Esophagus muscularis mucosa (tissue), 4 donors: ENCODE results near the gene TNFRSF1B.

ENCODE experiments used
- EP300 ChIP-seq: sonication (generic); formaldehyde crosslinking; IDR thresholded peaks from one replicate; pipeline ENCODE4 v1.6.1; 2017; ENCODE audit warnings: antibody characterized with exemption
- POLR2A ChIP-seq: fragments of 450-650 bp; IDR thresholded peaks from one replicate; pipeline ENCODE4 v1.6.1; 2017; ENCODE audit warnings: antibody characterized with exemption, moderate library complexity, mild to moderate bottlenecking, low read depth
- POLR2AphosphoS5 ChIP-seq, 2 donors: sonication (generic); formaldehyde crosslinking; IDR thresholded peaks; one replicate each; pipeline ENCODE4 v1.6.1; 2017; ENCODE audit warnings: antibody characterized with exemption in 2 of 2
- TF ChIP-seq, protein P1 (sequence below), 3 experiments: fragments of 200-600 bp in 2 of 3; fragments of 450-650 bp in 1 of 3; sonication (generic) in 2 of 3; IDR thresholded peaks; one replicate each; pipeline ENCODE4 v1.5.1; 2017 to 2019; ENCODE audit warnings: antibody characterized with exemption in 3 of 3, mild to moderate bottlenecking in 2 of 3, moderate library complexity in 1 of 3

DNA sequence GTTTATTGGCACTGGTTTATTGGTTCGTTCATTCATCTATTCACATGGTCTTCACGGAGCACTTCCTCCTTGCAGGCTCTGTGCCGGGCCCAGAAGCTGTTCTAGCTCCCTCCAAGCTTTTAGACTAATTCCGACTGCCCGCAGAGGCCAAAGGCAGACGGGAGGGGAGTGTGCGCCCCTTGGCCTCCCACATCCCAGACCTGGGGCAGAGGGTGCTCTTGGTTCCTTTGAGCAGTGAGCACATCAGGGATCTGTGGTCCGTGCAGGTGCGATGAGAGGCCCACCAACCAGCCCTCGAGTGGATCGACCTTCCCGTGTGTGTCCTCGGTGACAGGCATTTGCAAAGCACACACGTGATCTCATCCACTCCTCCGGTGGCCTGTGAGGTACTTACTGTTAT lies 38.7 kb upstream of the TNFRSF1B start:
- TF ChIP-seq POLR2A (no peak), POLR2AphosphoS5 (IDR thresholded peaks at IDR 0.05) (no peak), EP300 (no peak)
- TF ChIP-seq, protein P1, sequence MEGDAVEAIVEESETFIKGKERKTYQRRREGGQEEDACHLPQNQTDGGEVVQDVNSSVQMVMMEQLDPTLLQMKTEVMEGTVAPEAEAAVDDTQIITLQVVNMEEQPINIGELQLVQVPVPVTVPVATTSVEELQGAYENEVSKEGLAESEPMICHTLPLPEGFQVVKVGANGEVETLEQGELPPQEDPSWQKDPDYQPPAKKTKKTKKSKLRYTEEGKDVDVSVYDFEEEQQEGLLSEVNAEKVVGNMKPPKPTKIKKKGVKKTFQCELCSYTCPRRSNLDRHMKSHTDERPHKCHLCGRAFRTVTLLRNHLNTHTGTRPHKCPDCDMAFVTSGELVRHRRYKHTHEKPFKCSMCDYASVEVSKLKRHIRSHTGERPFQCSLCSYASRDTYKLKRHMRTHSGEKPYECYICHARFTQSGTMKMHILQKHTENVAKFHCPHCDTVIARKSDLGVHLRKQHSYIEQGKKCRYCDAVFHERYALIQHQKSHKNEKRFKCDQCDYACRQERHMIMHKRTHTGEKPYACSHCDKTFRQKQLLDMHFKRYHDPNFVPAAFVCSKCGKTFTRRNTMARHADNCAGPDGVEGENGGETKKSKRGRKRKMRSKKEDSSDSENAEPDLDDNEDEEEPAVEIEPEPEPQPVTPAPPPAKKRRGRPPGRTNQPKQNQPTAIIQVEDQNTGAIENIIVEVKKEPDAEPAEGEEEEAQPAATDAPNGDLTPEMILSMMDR (IDR thresholded peaks at IDR 0.05) = no peak
